ENCODE data around the gene ENDOD1. TPM values are rescaled to one million over a fixed set of nuclear protein-coding genes. Genes with fewer than 3 reads are reported as not detected.
A peak's percentile ranks its signal among the peaks of the same experiment; 100 is the strongest.

ENDOD1 gene
- total and polyA plus RNA-seq, 9 donors: 18.9 to 60.8 (median 34.3) TPM

DNA sequence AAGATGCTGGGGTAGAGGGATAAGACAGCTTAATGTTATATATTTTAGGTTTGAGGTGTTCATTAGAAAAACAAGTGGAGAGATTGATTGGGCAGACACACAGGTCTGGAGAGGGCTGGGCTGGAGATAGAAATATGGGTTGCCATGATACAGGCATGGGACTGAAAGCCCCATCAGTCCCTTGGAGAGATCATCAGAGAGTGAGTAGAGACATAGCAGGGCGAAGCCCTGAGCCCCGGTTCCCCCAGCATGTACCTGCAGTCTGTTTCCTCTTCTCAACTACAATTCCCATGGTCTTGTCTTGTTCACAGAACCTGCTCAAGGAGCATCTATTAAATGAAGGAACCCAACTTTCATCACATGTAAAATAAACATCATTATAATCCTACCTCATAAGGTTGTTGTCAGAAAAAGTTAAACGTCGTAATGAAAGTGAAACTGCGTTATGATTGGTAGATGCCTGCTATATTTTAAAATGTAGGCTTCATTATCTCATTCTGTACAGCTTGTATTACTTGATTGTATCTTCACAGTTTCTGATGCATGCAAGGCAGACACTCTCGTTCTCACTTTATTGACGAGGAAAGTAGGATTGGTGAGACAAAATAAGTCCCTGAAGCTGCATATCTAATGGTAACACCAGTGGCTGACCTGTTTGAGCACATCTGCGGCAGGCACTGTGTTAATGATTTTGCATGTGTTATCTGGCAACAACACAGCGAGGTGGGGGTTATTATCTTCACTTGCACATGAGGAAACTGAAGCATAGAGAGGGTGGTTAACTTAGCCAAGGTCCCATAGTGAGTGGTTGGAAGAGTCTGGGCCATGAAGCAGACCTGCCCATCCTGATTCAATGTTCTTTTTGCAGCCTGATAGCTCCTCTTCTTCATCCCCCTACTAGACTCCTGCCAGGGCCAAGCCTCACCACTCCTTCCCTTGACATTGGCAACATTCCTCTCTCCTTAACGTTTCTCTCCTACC is 63.5 kb downstream of the ENDOD1 start:
- no peak for DNase-seq
- H3K27me3 ChIP-seq: no peaks in the 10 kb centered on the region
- no peaks in the 10 kb centered on the region for H3K9me3 ChIP-seq
- TF ChIP-seq, protein P1, sequence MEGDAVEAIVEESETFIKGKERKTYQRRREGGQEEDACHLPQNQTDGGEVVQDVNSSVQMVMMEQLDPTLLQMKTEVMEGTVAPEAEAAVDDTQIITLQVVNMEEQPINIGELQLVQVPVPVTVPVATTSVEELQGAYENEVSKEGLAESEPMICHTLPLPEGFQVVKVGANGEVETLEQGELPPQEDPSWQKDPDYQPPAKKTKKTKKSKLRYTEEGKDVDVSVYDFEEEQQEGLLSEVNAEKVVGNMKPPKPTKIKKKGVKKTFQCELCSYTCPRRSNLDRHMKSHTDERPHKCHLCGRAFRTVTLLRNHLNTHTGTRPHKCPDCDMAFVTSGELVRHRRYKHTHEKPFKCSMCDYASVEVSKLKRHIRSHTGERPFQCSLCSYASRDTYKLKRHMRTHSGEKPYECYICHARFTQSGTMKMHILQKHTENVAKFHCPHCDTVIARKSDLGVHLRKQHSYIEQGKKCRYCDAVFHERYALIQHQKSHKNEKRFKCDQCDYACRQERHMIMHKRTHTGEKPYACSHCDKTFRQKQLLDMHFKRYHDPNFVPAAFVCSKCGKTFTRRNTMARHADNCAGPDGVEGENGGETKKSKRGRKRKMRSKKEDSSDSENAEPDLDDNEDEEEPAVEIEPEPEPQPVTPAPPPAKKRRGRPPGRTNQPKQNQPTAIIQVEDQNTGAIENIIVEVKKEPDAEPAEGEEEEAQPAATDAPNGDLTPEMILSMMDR (IDR thresholded peaks at IDR 0.05): no peak
- TF ChIP-seq POLR2A (IDR thresholded peaks at IDR 0.05) (no peak), EP300 (IDR thresholded peaks at IDR 0.05) (no peak)
- H3K4me3 ChIP-seq: no peak overlapping the region
- H3K27ac ChIP-seq: no peak overlapping the region
- H3K36me3 ChIP-seq: no peaks in the 10 kb centered on the region
- 34 to 53% (median 40%) methylated on average over 10 of the region's 10 CpGs for WGBS, 3 donors
- H3K4me1 ChIP-seq (ENCODE audit: insufficient read depth): peaks cover 14% of the 10 kb centered on the region
- intact Hi-C loops (cut with DNase I): loop anchor here (5.0 to 10.0 kb wide), 5 partner anchors 72 to 609 kb away; partner anchors contain the start of genes SESN3 (in 1 of the 4) and SRSF8 (in 1 of the 4)

DNA sequence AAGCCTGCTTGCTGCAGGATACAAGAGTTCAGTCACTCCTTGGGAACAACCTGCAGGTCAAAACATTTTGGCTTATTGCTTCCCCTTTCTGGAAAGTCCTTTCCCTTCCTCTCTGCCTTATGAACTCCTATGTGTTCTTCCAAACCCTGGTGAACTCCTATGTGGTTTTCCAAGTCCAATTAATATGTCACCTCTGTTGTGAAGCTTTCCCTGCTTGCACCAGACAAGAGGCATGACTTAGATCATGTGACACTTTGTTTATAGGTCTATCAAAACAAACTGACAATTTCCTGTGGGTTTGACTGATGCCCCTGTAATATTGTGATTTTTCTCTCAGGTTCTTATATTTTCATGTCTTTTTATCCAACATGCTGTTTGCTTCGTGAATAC is 64.2 kb downstream of the ENDOD1 start:
- DNase-seq: no peak

DNA sequence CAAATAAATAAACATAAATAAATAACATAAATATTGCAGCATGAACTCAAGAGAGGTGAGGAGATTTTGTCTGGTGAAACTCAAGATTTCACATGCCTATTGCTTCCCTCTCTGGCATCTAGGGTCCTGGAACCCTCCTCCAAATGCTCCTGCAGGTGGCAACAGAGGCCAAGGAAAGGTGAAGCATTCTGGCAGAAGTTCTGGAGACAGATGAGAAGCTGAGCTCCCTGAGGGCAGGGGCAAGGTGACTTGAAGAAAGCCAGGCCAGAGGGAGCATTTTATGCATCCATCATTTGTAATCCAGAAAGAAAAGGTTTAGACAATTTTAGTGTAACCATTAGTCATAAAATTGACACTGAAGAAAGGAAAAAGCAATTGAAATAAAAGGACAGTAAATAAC is 64.9 kb downstream of the ENDOD1 start:
- intact Hi-C loops (cut with DNase I): loop anchor here (5.0 to 10.0 kb wide), 5 partner anchors 70 to 608 kb away; partner anchors contain the start of genes SESN3 (in 1 of the 4) and SRSF8 (in 1 of the 4)
- Histone ChIP-seq H3K4me3 (no peak overlapping the region), H3K9me3 (no peaks in the 10 kb centered on the region), H3K27me3 (no peaks in the 10 kb centered on the region), H3K36me3 (no peaks in the 10 kb centered on the region), H3K4me1 (ENCODE audit: insufficient read depth) (peaks cover 14% of the 10 kb centered on the region), H3K27ac (no peak overlapping the region)
- peak in 3 of 5 donors; percentile 32 to 61 (median 54) for DNase-seq
- TF ChIP-seq, protein P1 (IDR thresholded peaks at IDR 0.05): peak in 2 of 3 donors; percentile 9 to 23
- no peak for TF ChIP-seq EP300 (IDR thresholded peaks at IDR 0.05)

More for the DNA sequence above, 64.2 kb downstream of the ENDOD1 start:
- Histone ChIP-seq H3K9me3 (no peaks in the 10 kb centered on the region), H3K27ac (no peak overlapping the region), H3K36me3 (no peaks in the 10 kb centered on the region), H3K27me3 (no peaks in the 10 kb centered on the region), H3K4me1 (ENCODE audit: insufficient read depth) (peaks cover 14% of the 10 kb centered on the region), H3K4me3 (no peak overlapping the region)
- intact Hi-C loops (cut with DNase I): loop anchor here (5.0 to 10.0 kb wide), 5 partner anchors 71 to 608 kb away; partner anchors contain the start of genes SESN3 (in 1 of the 4) and SRSF8 (in 1 of the 4)
- WGBS, 3 donors: 52 to 93% (median 90%) methylated on average over 1 of the region's 1 CpG
- TF ChIP-seq, protein P1 (IDR thresholded peaks at IDR 0.05): no peak
- TF ChIP-seq POLR2A (IDR thresholded peaks at IDR 0.05) (no peak), EP300 (IDR thresholded peaks at IDR 0.05) (no peak)

DNA sequence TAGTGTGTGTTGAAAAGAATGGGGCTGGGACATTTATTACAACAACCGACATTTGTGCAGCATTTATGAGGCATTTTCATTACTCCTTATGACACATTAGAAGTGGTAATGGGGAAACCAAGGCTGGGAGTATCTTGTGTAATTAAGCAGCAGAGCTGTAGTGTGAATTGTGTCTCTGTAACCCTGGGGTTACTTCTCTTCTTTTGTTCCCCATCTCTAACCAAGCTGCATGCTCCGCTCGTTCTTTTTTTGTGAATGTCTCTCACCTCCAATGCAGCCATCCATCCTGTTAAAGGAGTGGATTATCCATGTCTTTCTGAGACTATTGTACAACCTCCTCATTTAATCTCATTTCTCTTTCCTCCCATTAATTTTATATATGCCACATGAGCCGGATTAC is 65.7 kb downstream of the ENDOD1 start:
- 90 to 99% (median 95%) methylated on average over 4 of the region's 4 CpGs for WGBS, 3 donors
- no peak for DNase-seq
- no peak overlapping the region for H3K4me3 ChIP-seq
- TF ChIP-seq POLR2A (IDR thresholded peaks at IDR 0.05) (no peak), EP300 (IDR thresholded peaks at IDR 0.05) (no peak)
- TF ChIP-seq, protein P1 (IDR thresholded peaks at IDR 0.05): no peak
- no peaks in the 10 kb centered on the region for H3K36me3 ChIP-seq
- H3K27me3 ChIP-seq: no peaks in the 10 kb centered on the region
- H3K4me1 ChIP-seq (ENCODE audit: insufficient read depth): peaks cover 14% of the 10 kb centered on the region
- H3K9me3 ChIP-seq: no peaks in the 10 kb centered on the region
- intact Hi-C loops (cut with DNase I): loop anchor here in 3 of 4 donors (5.0 to 10.0 kb wide), 2 partner anchors 69 to 547 kb away; no protein-coding TSS in a partner anchor
- H3K27ac ChIP-seq: no peak overlapping the region
